H1 (cell line): ENCODE measurements around the gene ACCS. TPM values are rescaled to one million over a fixed set of nuclear protein-coding genes. Genes with fewer than 3 reads are reported as not detected.

Experiments used
- ATF2 ChIP-seq: IDR thresholded peaks from 2 replicates; pipeline ENCODE4 v1.6.1; 2012; ENCODE audit warnings: low read length, inconsistent platforms
- GABPA ChIP-seq: IDR thresholded peaks from 2 replicates; pipeline ENCODE4 v1.6.1; 2011; ENCODE audit warnings: mild to moderate bottlenecking, low read length, moderate library complexity, borderline replicate concordance; ENCODE audit not compliant: insufficient read depth
- KDM4A ChIP-seq: IDR thresholded peaks from one replicate; pipeline ENCODE4 v1.7.1; 2012; ENCODE audit warnings: low read depth, mild to moderate bottlenecking, moderate library complexity, low read length, inconsistent platforms; ENCODE audit not compliant: severe bottlenecking
- RXRA ChIP-seq: IDR thresholded peaks from 2 replicates; pipeline ENCODE4 v1.6.1; 2011; ENCODE audit warnings: low read depth, mild to moderate bottlenecking, low read length, moderate library complexity; ENCODE audit not compliant: insufficient read depth
- TBP ChIP-seq: IDR thresholded peaks from 2 replicates; pipeline ENCODE4 v1.6.1; 2011; ENCODE audit warnings: low read depth, low read length, improper control_type of control experiment
- TEAD4 ChIP-seq: IDR thresholded peaks from 2 replicates; pipeline ENCODE4 v1.6.1; 2012; ENCODE audit warnings: low read depth, low read length, inconsistent platforms, mixed read lengths
- polyA plus RNA-seq, 7 experiments: library from polyadenylated mRNA; depleted of rRNA in 3 of 7; stranded (reverse) in 5 of 7; unstranded in 2 of 7; fragments of >200 nt in 5 of 7; fragments of 200-250 nt in 2 of 7; gene quantifications; 1 replicate in 5 of 7; 2 replicates in 1 of 7; 4 replicates in 1 of 7; pipeline versions ENCODE4 v1.2.1 to v1.2.3, GENCODE V29; 2011 to 2013; ENCODE audit warnings: missing spikeins in 2 of 7, mixed read lengths in 2 of 7
- total RNA-seq: library from RNA; stranded (reverse); fragmentation: NEBNext Ultra II Directional; extraction: Animal tissue kit (Norgen Biotek cat#: 25700); gene quantifications from 2 replicates; pipeline ENCODE4 v1.2.1, GENCODE V29; 2021
- TF ChIP-seq, protein P1 (sequence below): fragments of 300-600 bp; sonication (generic); IDR thresholded peaks from 2 replicates; pipeline ENCODE4 v1.7.1; 2012; ENCODE audit warnings: low read length, moderate library complexity, mild to moderate bottlenecking, inconsistent platforms; ENCODE audit not compliant: insufficient replicate concordance

The ACCS gene
- total and polyA plus RNA-seq, 2 of the 8 experiments (the other 6 are each of a cell fraction or from before 2014, with no cell fraction given): 6.0 to 8.0 TPM

DNA sequence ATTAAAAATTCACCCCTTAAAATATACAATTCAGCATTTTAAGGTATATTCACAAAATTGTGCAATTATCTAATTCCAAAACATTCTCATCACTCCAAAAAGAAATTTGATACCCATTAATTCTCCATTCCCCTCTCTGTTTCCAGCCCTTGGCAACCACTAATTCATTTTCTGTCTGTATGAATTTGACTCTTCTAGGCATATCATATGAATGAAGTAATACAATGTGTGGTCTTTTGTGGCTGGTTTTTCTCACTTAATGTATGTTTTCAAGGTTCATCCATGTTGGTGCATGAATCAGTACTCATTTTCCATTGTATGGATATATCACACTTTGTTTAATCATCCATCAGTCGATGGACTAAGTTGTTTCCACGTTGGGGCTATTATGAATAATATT, 47.2 kb upstream of the ACCS start (continued):
- no peak for TF ChIP-seq TEAD4
- TF ChIP-seq, protein P1, sequence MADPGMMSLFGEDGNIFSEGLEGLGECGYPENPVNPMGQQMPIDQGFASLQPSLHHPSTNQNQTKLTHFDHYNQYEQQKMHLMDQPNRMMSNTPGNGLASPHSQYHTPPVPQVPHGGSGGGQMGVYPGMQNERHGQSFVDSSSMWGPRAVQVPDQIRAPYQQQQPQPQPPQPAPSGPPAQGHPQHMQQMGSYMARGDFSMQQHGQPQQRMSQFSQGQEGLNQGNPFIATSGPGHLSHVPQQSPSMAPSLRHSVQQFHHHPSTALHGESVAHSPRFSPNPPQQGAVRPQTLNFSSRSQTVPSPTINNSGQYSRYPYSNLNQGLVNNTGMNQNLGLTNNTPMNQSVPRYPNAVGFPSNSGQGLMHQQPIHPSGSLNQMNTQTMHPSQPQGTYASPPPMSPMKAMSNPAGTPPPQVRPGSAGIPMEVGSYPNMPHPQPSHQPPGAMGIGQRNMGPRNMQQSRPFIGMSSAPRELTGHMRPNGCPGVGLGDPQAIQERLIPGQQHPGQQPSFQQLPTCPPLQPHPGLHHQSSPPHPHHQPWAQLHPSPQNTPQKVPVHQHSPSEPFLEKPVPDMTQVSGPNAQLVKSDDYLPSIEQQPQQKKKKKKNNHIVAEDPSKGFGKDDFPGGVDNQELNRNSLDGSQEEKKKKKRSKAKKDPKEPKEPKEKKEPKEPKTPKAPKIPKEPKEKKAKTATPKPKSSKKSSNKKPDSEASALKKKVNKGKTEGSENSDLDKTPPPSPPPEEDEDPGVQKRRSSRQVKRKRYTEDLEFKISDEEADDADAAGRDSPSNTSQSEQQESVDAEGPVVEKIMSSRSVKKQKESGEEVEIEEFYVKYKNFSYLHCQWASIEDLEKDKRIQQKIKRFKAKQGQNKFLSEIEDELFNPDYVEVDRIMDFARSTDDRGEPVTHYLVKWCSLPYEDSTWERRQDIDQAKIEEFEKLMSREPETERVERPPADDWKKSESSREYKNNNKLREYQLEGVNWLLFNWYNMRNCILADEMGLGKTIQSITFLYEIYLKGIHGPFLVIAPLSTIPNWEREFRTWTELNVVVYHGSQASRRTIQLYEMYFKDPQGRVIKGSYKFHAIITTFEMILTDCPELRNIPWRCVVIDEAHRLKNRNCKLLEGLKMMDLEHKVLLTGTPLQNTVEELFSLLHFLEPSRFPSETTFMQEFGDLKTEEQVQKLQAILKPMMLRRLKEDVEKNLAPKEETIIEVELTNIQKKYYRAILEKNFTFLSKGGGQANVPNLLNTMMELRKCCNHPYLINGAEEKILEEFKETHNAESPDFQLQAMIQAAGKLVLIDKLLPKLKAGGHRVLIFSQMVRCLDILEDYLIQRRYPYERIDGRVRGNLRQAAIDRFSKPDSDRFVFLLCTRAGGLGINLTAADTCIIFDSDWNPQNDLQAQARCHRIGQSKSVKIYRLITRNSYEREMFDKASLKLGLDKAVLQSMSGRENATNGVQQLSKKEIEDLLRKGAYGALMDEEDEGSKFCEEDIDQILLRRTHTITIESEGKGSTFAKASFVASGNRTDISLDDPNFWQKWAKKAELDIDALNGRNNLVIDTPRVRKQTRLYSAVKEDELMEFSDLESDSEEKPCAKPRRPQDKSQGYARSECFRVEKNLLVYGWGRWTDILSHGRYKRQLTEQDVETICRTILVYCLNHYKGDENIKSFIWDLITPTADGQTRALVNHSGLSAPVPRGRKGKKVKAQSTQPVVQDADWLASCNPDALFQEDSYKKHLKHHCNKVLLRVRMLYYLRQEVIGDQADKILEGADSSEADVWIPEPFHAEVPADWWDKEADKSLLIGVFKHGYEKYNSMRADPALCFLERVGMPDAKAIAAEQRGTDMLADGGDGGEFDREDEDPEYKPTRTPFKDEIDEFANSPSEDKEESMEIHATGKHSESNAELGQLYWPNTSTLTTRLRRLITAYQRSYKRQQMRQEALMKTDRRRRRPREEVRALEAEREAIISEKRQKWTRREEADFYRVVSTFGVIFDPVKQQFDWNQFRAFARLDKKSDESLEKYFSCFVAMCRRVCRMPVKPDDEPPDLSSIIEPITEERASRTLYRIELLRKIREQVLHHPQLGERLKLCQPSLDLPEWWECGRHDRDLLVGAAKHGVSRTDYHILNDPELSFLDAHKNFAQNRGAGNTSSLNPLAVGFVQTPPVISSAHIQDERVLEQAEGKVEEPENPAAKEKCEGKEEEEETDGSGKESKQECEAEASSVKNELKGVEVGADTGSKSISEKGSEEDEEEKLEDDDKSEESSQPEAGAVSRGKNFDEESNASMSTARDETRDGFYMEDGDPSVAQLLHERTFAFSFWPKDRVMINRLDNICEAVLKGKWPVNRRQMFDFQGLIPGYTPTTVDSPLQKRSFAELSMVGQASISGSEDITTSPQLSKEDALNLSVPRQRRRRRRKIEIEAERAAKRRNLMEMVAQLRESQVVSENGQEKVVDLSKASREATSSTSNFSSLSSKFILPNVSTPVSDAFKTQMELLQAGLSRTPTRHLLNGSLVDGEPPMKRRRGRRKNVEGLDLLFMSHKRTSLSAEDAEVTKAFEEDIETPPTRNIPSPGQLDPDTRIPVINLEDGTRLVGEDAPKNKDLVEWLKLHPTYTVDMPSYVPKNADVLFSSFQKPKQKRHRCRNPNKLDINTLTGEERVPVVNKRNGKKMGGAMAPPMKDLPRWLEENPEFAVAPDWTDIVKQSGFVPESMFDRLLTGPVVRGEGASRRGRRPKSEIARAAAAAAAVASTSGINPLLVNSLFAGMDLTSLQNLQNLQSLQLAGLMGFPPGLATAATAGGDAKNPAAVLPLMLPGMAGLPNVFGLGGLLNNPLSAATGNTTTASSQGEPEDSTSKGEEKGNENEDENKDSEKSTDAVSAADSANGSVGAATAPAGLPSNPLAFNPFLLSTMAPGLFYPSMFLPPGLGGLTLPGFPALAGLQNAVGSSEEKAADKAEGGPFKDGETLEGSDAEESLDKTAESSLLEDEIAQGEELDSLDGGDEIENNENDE: no peak
- TF ChIP-seq KDM4A: no peak
- TF ChIP-seq RXRA: no peak
- no peak for TF ChIP-seq ATF2
- TF ChIP-seq GABPA: no peak
- TF ChIP-seq TBP: no peak
- TF ChIP-seq, all 59 proteins: peak for 0
